CD8-positive, alpha-beta memory T cell (primary cell): ENCODE results near the gene JUP. TPM values are rescaled to one million over a fixed set of nuclear protein-coding genes. Genes with fewer than 3 reads are reported as not detected.

Experiments
- CTCF ChIA-PET: fragments of 350-600 bp; sonication (Branson Sonifier 250); formaldehyde crosslinking; loops from one replicate; lab custom pipeline; 2021; ENCODE audit warnings: antibody characterized with exemption; lab: Charles Lee
- POLR2A ChIA-PET: fragments of 350-600 bp; sonication (Branson Sonifier 250); formaldehyde crosslinking; loops from one replicate; lab custom pipeline; 2021; ENCODE audit warnings: antibody characterized with exemption; lab: Charles Lee
- DNase-seq, 5 donors: peaks; one replicate each; pipeline versions ENCODE4 v3.0.0 to v3.0.0-alpha.2; 2020 to 2022; ENCODE audit warnings: mixed read lengths in 1 of 5
- H3K27ac ChIP-seq: one replicate; pipeline ENCODE4 v1.7.0; 2013; ENCODE audit warnings: low read depth, mild to moderate bottlenecking, low read length, moderate library complexity
- H3K27me3 ChIP-seq: 2 replicates; pipeline ENCODE4 v1.7.0; 2013; ENCODE audit warnings: low read length, mild to moderate bottlenecking; ENCODE audit not compliant: insufficient read depth, poor library complexity, severe bottlenecking
- H3K36me3 ChIP-seq: 2 replicates; pipeline ENCODE4 v1.7.0; 2013; ENCODE audit warnings: mild to moderate bottlenecking, low read length, moderate library complexity; ENCODE audit not compliant: insufficient read depth
- H3K4me1 ChIP-seq: 2 replicates; pipeline ENCODE4 v1.7.0; 2013; ENCODE audit warnings: mild to moderate bottlenecking, low read length, moderate library complexity; ENCODE audit not compliant: insufficient read depth
- H3K4me3 ChIP-seq: 2 replicates; pipeline ENCODE4 v1.7.0; 2013; ENCODE audit warnings: mild to moderate bottlenecking, low read length
- H3K9me3 ChIP-seq: 2 replicates; pipeline ENCODE4 v1.7.0; 2013; ENCODE audit warnings: mild to moderate bottlenecking, low read length
- H3K27ac Mint-ChIP-seq, 8 donors: one replicate each; pipeline ENCODE4 v1.8.0; 2020 to 2021; ENCODE audit warnings: mixed read lengths in 8 of 8, mild to moderate bottlenecking in 6 of 8, inconsistent platforms in 3 of 8, moderate library complexity in 3 of 8
- H3K27me3 Mint-ChIP-seq, 2 donors: one replicate each; pipeline ENCODE4 v1.8.0; 2020 to 2021; ENCODE audit warnings: mixed read lengths in 2 of 2, mild to moderate bottlenecking in 1 of 2, moderate library complexity in 1 of 2
- H3K36me3 Mint-ChIP-seq, 3 donors: one replicate each; pipeline ENCODE4 v1.8.0; 2020 to 2021; ENCODE audit warnings: mixed read lengths in 3 of 3, inconsistent platforms in 1 of 3, mild to moderate bottlenecking in 1 of 3
- H3K4me1 Mint-ChIP-seq, 3 donors: one replicate each; pipeline ENCODE4 v1.8.0; 2020 to 2021; ENCODE audit warnings: mixed read lengths in 3 of 3, inconsistent platforms in 1 of 3, mild to moderate bottlenecking in 1 of 3
- H3K4me3 Mint-ChIP-seq, 7 donors: one replicate each; pipeline ENCODE4 v1.8.0; 2020 to 2021; ENCODE audit warnings: mixed read lengths in 7 of 7, mild to moderate bottlenecking in 6 of 7, moderate library complexity in 4 of 7, inconsistent platforms in 2 of 7
- H3K9me3 Mint-ChIP-seq, 5 donors: one replicate each; pipeline ENCODE4 v1.8.0; 2020 to 2022; ENCODE audit warnings: mixed read lengths in 5 of 5, mild to moderate bottlenecking in 3 of 5, moderate library complexity in 2 of 5, inconsistent platforms in 1 of 5
- polyA plus RNA-seq: library from polyadenylated mRNA; unstranded; fragments of 300-500 nt; fragmentation: Illumina TruSeq; gene quantifications from one replicate; pipeline ENCODE4 v1.2.3, GENCODE V29; 2021
- total RNA-seq, 2 experiments: library from RNA; stranded (reverse); gene quantifications; one replicate each; pipeline ENCODE4 v1.2.3, GENCODE V29; 2021

JUP gene
- total and polyA plus RNA-seq, 3 experiments from 2014 or later, result 0.33 to 0.35 TPM; not detected in 1

- ChIA-PET POLR2A (interaction anchor here (1.5 kb wide), 1 partner anchor 8 kb away, joined by 3 read pairs; the partner anchor contains the start of gene P3H4), CTCF (interaction anchor here (2.1 to 2.2 kb wide), 2 partner anchors 8 to 66 kb away, joined by 12 to 15 read pairs; partner anchors contain the start of gene P3H4)
- Histone ChIP-seq H3K27me3 (no peaks in the 10 kb centered on the region), H3K9me3 (no peaks in the 10 kb centered on the region), H3K4me1 (no peaks in the 10 kb centered on the region), H3K27ac (no peak overlapping the region), H3K36me3 (no peaks in the 10 kb centered on the region), H3K4me3 (no peak overlapping the region)
- peaks cover 4 to 6% (median 5%) of the 10 kb centered on the region in 3 donors for H3K4me1 Mint-ChIP-seq
- H3K36me3 Mint-ChIP-seq, result peaks cover 0 to 3% (median 0%) of the 10 kb centered on the region in 3 donors
- H3K4me3 Mint-ChIP-seq, result no peak overlapping the region
- peaks cover 4 to 8% of the 10 kb centered on the region in 2 donors for H3K27me3 Mint-ChIP-seq
- DNase-seq, result no peak
- H3K9me3 Mint-ChIP-seq, result no peaks in the 10 kb centered on the region
- no peak overlapping the region for H3K27ac Mint-ChIP-seq
Observed at GRCh38 chr17:41803049-41804020, 16.8 kb upstream of the JUP start.

- CTCF ChIA-PET, result interaction anchor here (0.7 to 2.2 kb wide), 16 partner anchors 9 to 92 kb away, joined by 3 to 15 read pairs (median 4); partner anchors contain the start of genes KLHL11 and P3H4
- Mint-ChIP-seq H3K4me1 (peaks cover 4 to 6% (median 5%) of the 10 kb centered on the region in 3 donors), H3K27ac (peak overlapping the region in 5 of 8 donors; percentile 25 to 42 (median 35)), H3K36me3 (peaks cover 0 to 2% (median 0%) of the 10 kb centered on the region in 3 donors), H3K9me3 (no peaks in the 10 kb centered on the region), H3K4me3 (no peak overlapping the region), H3K27me3 (peaks cover 6 to 8% of the 10 kb centered on the region in 2 donors)
- Histone ChIP-seq H3K27ac (no peak overlapping the region), H3K36me3 (no peaks in the 10 kb centered on the region), H3K4me1 (no peaks in the 10 kb centered on the region), H3K27me3 (no peaks in the 10 kb centered on the region), H3K4me3 (no peak overlapping the region), H3K9me3 (no peaks in the 10 kb centered on the region)
- POLR2A ChIA-PET, result interaction anchor here (1.5 kb wide), 1 partner anchor 10 kb away, joined by 3 read pairs; the partner anchor contains the start of gene P3H4
- peak; percentile 52 to 76 (median 61) for DNase-seq
Observed at GRCh38 chr17:41801374-41802271, 15.1 kb upstream of the JUP start.

GRCh38 chr17:41800601-41801373 is 14.3 kb upstream of the JUP start:
- H3K4me1 Mint-ChIP-seq, result peaks cover 4 to 6% (median 5%) of the 10 kb centered on the region in 3 donors
- no peak for DNase-seq
- no peaks in the 10 kb centered on the region for H3K9me3 Mint-ChIP-seq
- ChIA-PET POLR2A (no interaction called here), CTCF (interaction anchor here (0.7 to 2.2 kb wide), 13 partner anchors 11 to 75 kb away, joined by 3 to 15 read pairs (median 4); partner anchors contain the start of genes KLHL11 and P3H4)
- H3K27ac Mint-ChIP-seq, result no peak overlapping the region
- H3K36me3 Mint-ChIP-seq, result no peaks in the 10 kb centered on the region
- H3K27me3 Mint-ChIP-seq, result peaks cover 5 to 8% of the 10 kb centered on the region in 2 donors
- Histone ChIP-seq H3K27ac (no peak overlapping the region), H3K4me1 (no peaks in the 10 kb centered on the region), H3K36me3 (no peaks in the 10 kb centered on the region), H3K4me3 (no peak overlapping the region), H3K27me3 (no peaks in the 10 kb centered on the region), H3K9me3 (no peaks in the 10 kb centered on the region)
- no peak overlapping the region for H3K4me3 Mint-ChIP-seq

GRCh38 chr17:41799366-41799765 is 12.9 kb upstream of the JUP start:
- Histone ChIP-seq H3K9me3 (no peaks in the 10 kb centered on the region), H3K4me3 (no peak overlapping the region), H3K36me3 (no peaks in the 10 kb centered on the region), H3K27me3 (no peaks in the 10 kb centered on the region), H3K4me1 (no peaks in the 10 kb centered on the region), H3K27ac (no peak overlapping the region)
- Mint-ChIP-seq H3K27ac (no peak overlapping the region), H3K36me3 (no peaks in the 10 kb centered on the region), H3K4me1 (peaks cover 4 to 6% (median 5%) of the 10 kb centered on the region in 3 donors), H3K4me3 (no peak overlapping the region), H3K9me3 (no peaks in the 10 kb centered on the region), H3K27me3 (peaks cover 5 to 8% of the 10 kb centered on the region in 2 donors)
- DNase-seq, result no peak
- CTCF ChIA-PET, result interaction anchor here (0.8 to 2.0 kb wide), 2 partner anchors 12 to 137 kb away, joined by 3 to 9 read pairs; partner anchors contain the start of gene P3H4
- POLR2A ChIA-PET, result no interaction called here

GRCh38 chr17:41797377-41797776 is 10.9 kb upstream of the JUP start:
- Histone ChIP-seq H3K27me3 (no peaks in the 10 kb centered on the region), H3K4me1 (no peaks in the 10 kb centered on the region), H3K9me3 (no peaks in the 10 kb centered on the region), H3K4me3 (no peak overlapping the region), H3K27ac (no peak overlapping the region), H3K36me3 (no peaks in the 10 kb centered on the region)
- ChIA-PET POLR2A (no interaction called here), CTCF (interaction anchor here (0.7 kb wide), 1 partner anchor 60 kb away, joined by 3 read pairs; no protein-coding TSS in a partner anchor)
- Mint-ChIP-seq H3K9me3 (no peaks in the 10 kb centered on the region), H3K4me1 (peaks cover 4 to 6% (median 5%) of the 10 kb centered on the region in 3 donors), H3K27me3 (peaks cover 5 to 8% of the 10 kb centered on the region in 2 donors), H3K4me3 (no peak overlapping the region), H3K27ac (no peak overlapping the region), H3K36me3 (no peaks in the 10 kb centered on the region)
- no peak for DNase-seq

GRCh38 chr17:41796121-41796895 is 9.8 kb upstream of the JUP start:
- Histone ChIP-seq H3K9me3 (no peaks in the 10 kb centered on the region), H3K4me3 (no peak overlapping the region), H3K27me3 (no peaks in the 10 kb centered on the region), H3K36me3 (no peaks in the 10 kb centered on the region), H3K27ac (no peak overlapping the region), H3K4me1 (no peaks in the 10 kb centered on the region)
- CTCF ChIA-PET, result interaction anchor here (1.4 kb wide), 1 partner anchor 11 kb away, joined by 3 read pairs; no protein-coding TSS in a partner anchor
- no peaks in the 10 kb centered on the region for H3K36me3 Mint-ChIP-seq
- H3K27me3 Mint-ChIP-seq, result peaks cover 2 to 8% of the 10 kb centered on the region in 2 donors
- H3K27ac Mint-ChIP-seq, result peak overlapping the region in 1 of 8 donors; percentile 82
- H3K4me1 Mint-ChIP-seq, result peaks cover 0 to 2% (median under 1%) of the 10 kb centered on the region in 3 donors
- H3K9me3 Mint-ChIP-seq, result no peaks in the 10 kb centered on the region
- H3K4me3 Mint-ChIP-seq, result no peak overlapping the region
- no peak for DNase-seq
- POLR2A ChIA-PET, result no interaction called here
